Measurements from ENCODE around the gene TOMM22. TPM values are rescaled to one million over a fixed set of nuclear protein-coding genes. Genes with fewer than 3 reads are reported as not detected.

Gene TOMM22
- total RNA-seq, 1 experiment from 2014 or later, result 71.5 TPM

- CTCF ChIA-PET, result interaction anchor here (1.2 to 3.3 kb wide), 5 partner anchors 9 to 15 kb away, joined by 3 to 13 read pairs (median 5); no protein-coding TSS in a partner anchor
- peaks cover 82% of the 10 kb centered on the region for H3K36me3 Mint-ChIP-seq (ENCODE audit: insufficient read depth, unreplicated experiment)
- TSS peak; percentile 58 for BruUV-seq (replicated peaks)
- no peak for TF ChIP-seq CTCF (IDR thresholded peaks at IDR 0.05; ENCODE audit: unreplicated experiment)
- POLR2A ChIA-PET, result interaction anchor here (0.8 to 2.6 kb wide), 5 partner anchors 9 to 28 kb away, joined by 3 to 13 read pairs (median 4); partner anchors contain the start of gene GTPBP1
- no peak overlapping the region for H3K4me3 Mint-ChIP-seq (ENCODE audit: unreplicated experiment)
- peaks cover 11% of the 10 kb centered on the region for H3K4me1 Mint-ChIP-seq (ENCODE audit: insufficient read depth, unreplicated experiment)
- H3K27ac Mint-ChIP-seq (ENCODE audit: low read depth, unreplicated experiment), result peak overlapping the region; percentile 63
- no peak for DNase-seq (ENCODE audit: unreplicated experiment)
- no peaks in the 10 kb centered on the region for H3K9me3 Mint-ChIP-seq (ENCODE audit: unreplicated experiment)
- intact Hi-C loops (cut with micrococcal nuclease), result no loop called here
- no peaks in the 10 kb centered on the region for H3K27me3 Mint-ChIP-seq (ENCODE audit: insufficient read depth, unreplicated experiment)
These were observed 52.8 kb downstream of the TOMM22 start for GRCh38 chr22:38734421-38735100.

Other genes with a start within 250 kb of the TOMM22 start
- gene KCNJ4, start 226.8 kb upstream of the TOMM22 start, total RNA-seq (2022), result not detected in 2 replicates
- 6.4 and 11.5 TPM in 2 replicates for gene KDELR3, start 213.9 kb upstream of the TOMM22 start, total RNA-seq (2022)
- gene DDX17, start 175.6 kb upstream of the TOMM22 start, total RNA-seq (2022), result 322 and 422 TPM in 2 replicates
- 0.56 and 1.4 TPM in 2 replicates for gene DMC1, start 111.8 kb upstream of the TOMM22 start, total RNA-seq (2022)
- 2.3 and 2.6 TPM in 2 replicates for gene FAM227A, start 25.6 kb upstream of the TOMM22 start, total RNA-seq (2022)
- 40.6 and 42.1 TPM in 2 replicates for gene CBY1, start 25.3 kb upstream of the TOMM22 start, total RNA-seq (2022)
- gene JOSD1, start 19.0 kb downstream of the TOMM22 start, total RNA-seq (2022), result 84.9 and 86.9 TPM in 2 replicates
- 62.5 and 66.4 TPM in 2 replicates for gene GTPBP1, start 24.0 kb downstream of the TOMM22 start, total RNA-seq (2022)
- gene SUN2, start 74.0 kb downstream of the TOMM22 start, total RNA-seq (2022), result 51.9 and 66.8 TPM in 2 replicates
- 18.3 and 30.3 TPM in 2 replicates for gene DNAL4, start 112.2 kb downstream of the TOMM22 start, total RNA-seq (2022)
- gene NPTXR, start 162.1 kb downstream of the TOMM22 start, total RNA-seq (2022), result 0.93 and 0.96 TPM in 2 replicates
- 22.9 and 42.1 TPM in 2 replicates for gene CBX6, start 190.3 kb downstream of the TOMM22 start, total RNA-seq (2022)

All from MCF 10A (cell line).